ENCODE measurements around the gene ELOVL7. TPM values are rescaled to one million over a fixed set of nuclear protein-coding genes. Genes with fewer than 3 reads are reported as not detected.

ELOVL7 gene
- total and polyA plus RNA-seq, 2 of the 4 experiments (the other 2 are of a cell fraction): 0.18 TPM; not detected in 1

DNA sequence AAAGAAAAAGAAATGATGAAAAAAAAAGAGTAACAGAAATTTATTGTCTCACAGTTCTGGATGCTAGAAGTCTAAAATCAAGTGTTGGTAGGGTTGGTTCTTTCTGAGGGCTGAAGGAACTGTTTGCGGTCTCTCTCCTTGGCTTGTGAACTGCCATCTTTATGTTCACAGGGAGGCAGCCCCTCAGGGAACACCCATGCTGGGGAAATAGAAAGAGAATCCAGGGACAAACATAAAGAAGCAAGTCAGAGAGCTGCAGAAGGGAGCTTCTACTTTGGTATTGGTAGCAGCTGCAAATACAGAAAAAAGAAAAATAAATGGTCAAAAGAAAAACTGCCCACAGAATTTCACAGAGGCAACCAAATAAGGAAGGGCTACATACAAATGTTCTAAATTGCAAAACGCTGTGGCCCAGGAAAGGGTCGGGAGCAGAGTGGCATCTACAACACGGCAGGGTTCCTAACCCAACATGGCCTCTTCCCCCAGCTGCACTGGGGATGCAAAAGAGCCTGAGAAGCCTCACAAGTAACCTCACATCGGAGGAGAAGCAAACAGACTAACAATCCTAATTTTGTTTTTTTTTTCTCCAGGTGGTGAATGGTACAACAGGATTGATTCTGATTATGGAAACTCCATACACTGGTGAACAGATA lies 37.4 kb downstream of the ELOVL7 start:
- Histone ChIP-seq H4K91ac (ENCODE audit: insufficient read depth, low read depth, low read length) (no peak overlapping the region), H2BK5ac (ENCODE audit: low read depth, low read length, poor library complexity, severe bottlenecking) (no peak overlapping the region), H3K4me2 (ENCODE audit: low read depth, low read length) (no peak overlapping the region), H3K36me3 (ENCODE audit: control insufficient read depth, insufficient read depth, low read length) (no peaks in the 10 kb centered on the region), H4K5ac (ENCODE audit: low read depth, low read length) (no peak overlapping the region), H2AFZ (replicated peaks; ENCODE audit: low read length, poor library complexity) (no peak overlapping the region), H3K4me3 (ENCODE audit: insufficient read depth, low read depth, low read length) (no peak overlapping the region), H3K27ac (ENCODE audit: insufficient read depth, low read length) (no peak overlapping the region), H3K4me1 (ENCODE audit: control insufficient read depth, insufficient read depth, low read length) (no peaks in the 10 kb centered on the region), H2BK120ac (ENCODE audit: low read depth, low read length) (no peak overlapping the region), H3K27me3 (ENCODE audit: control insufficient read depth, insufficient read depth, low read length) (no peaks in the 10 kb centered on the region), H3K18ac (ENCODE audit: low read depth, low read length) (no peak overlapping the region), H3K14ac (replicated peaks; ENCODE audit: low read depth, low read length) (no peak overlapping the region), H4K8ac (ENCODE audit: low read depth in 2 of 2, low read length in 2 of 2) (no peak overlapping the region), H3K9me3 (ENCODE audit: control insufficient read depth, insufficient read depth, low read length) (no peaks in the 10 kb centered on the region), H2AK9ac (replicated peaks; ENCODE audit: low read depth, low read length, poor library complexity) (no peak overlapping the region), H3K56ac (ENCODE audit: extremely low read depth, insufficient read depth, low read length) (no peak overlapping the region), H3K23ac (ENCODE audit: low read depth, low read length) (no peak overlapping the region), H3K9ac (ENCODE audit: low read depth, low read length) (no peak overlapping the region), H3K4ac (ENCODE audit: low read depth, low read length) (no peak overlapping the region), H2BK15ac (ENCODE audit: low read depth, low read length) (no peak overlapping the region), H2AK5ac (ENCODE audit: low read depth, low read length) (no peak overlapping the region), H3K79me1 (ENCODE audit: low read depth in 1 of 2, low read length in 2 of 2) (no peaks in the 10 kb centered on the region), H4K20me1 (ENCODE audit: insufficient read depth, low read length) (no peaks in the 10 kb centered on the region), H3K9me1 (ENCODE audit: insufficient read depth, low read length) (no peaks in the 10 kb centered on the region), H2BK20ac (ENCODE audit: low read depth, low read length) (no peak overlapping the region)
- dilution Hi-C loops (cut with HindIII; ENCODE audit: low sequenced_read_pairs, unreplicated experiment): no loop called here
- in situ Hi-C loops (cut with MboI; ENCODE audit: low sequenced_read_pairs): no loop called here
- POLR2A ChIA-PET (ENCODE audit: unreplicated experiment): no interaction called here
- TF ChIP-seq NFE2L2 (IDR thresholded peaks at IDR 0.05; ENCODE audit: low read depth, low read length): no peak
- DNase-seq (no peak), ATAC-seq (ENCODE audit: low read depth) (no peak)
- CTCF ChIA-PET: no interaction called here
- WGBS, 2 experiments (ENCODE audit: extremely low coverage in 2 of 2, insufficient read length in 1 of 2): 100% methylated on average over 1 of the region's 5 CpGs; no CpG with 5 or more reads in 1 of the 2 experiments
- intact Hi-C loops (cut with micrococcal nuclease): no loop called here
- no TSS peak for BruUV-seq (replicated peaks)

All from IMR-90 (cell line).